Activated CD4-positive, alpha-beta T cell treated with anti-CD3 and anti-CD28 coated beads, Interleukin-2, Interleukin-4, amounts not matched to agents 100 ng/mL and 50 ng/mL, durations not matched to agents 16 hours and 8 hours (primary cell): ENCODE data around the gene TOP1.
"Not testable (repeated sequence)": the region's sequence is repeated elsewhere in the genome, so short reads cannot be mapped to it uniquely, and the experiment has no call there.

Experiments
- DNase-seq: peaks from one replicate; pipeline ENCODE4 v3.0.0-alpha.2; 2020; ENCODE audit warnings: low spot score

The TOP1 gene

DNA sequence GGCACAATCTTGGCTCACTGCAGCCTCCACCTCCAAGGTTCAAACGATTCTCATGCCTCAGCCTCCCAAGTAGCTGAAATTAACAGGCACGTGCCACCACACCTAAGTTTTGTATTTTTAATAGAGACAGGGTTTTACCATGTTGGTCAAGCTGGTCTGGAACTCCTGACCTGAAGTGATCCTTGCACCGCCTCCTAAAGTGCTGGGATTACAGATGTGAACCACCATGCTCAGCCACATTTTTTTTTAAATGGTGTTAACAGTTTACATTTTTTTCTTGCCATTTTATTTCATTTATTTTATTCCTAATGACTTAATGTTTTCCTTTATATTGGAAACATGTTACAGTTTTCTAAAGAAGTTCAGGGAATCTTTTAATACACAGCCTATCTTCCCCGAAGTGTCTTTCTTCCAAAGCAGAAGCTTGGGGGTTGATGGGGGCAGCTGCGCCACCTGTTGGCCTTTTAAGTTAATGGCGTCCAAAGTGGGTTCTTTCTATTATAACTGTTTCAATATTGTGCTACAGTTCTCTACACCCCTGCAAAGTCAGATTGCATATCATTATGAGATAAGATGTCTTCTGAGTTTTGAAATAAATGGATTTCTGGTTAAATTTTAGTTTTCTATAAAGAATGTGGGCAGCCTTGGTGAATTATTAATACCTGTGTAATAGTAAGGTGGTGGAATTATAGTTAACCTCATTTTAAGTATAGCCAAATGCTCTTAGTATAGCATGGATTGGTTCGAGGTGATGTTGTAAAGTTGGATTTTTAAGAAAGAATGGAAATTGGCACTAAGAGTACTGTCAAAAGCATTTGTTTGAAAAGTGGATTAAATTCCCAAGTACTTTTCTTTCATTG is 66.7 kb downstream of the TOP1 start:
- peak; percentile 52 for DNase-seq

DNA sequence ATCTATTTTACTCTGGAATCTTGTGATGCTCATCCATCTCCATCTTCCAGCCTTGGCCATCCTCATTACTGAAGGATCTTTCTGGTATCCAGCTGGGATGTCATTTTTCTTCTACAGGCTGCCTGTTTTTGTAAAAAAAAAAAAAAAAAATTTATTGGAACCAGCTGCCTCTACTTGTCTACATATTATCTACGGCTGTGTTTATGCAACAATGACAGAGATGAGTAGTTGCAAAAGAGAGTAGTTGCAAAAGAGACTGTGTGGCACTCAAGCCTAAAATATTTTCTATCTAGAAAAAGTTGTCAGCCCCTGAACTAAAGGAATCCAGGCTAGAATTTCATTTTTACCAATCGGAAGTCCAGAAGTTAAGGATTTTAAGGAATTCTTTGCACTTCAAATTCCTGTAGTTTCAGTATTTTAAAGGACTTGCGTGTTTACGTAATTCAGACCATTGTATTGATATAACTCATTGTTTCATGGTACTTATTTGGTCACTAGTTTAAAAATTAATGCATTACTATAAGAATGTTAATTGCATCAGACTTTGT is 70.2 kb downstream of the TOP1 start:
- no peak for DNase-seq

DNA sequence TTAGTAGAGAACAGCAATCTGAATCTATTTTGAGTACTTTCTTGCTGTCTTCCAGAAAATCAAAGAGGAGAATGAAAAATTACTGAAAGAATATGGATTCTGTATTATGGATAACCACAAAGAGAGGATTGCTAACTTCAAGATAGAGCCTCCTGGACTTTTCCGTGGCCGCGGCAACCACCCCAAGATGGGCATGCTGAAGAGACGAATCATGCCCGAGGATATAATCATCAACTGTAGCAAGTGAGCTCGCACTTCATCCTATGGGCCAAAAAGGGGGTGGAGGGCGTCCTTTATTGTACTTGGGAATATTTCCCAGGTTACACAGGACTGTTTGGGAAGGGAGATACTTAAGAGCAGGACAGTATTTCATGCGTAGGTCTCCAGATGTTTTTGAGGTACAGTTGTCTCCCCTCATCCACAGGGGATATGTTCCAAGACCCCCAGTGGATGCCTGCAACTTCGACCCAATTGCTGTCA is 71.4 kb downstream of the TOP1 start:
- no peak for DNase-seq

DNA sequence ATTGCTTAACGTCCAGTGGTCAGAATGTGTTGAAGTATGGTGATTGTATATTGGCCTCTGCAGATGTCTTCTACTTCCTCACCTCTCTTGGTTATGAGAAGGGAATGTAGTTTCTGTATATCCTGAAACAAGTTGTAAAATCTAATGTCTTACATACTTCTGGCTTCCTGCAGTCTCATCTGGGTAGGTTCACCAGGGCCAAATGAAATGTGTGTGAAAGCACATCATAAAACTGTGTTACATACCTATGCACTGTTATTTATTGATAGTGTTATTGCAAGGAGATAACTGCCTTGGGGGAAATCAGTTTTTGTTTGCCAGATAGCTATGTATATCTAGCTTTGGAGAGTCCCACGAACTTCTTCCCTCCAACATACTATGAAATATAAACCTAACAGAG is 73.0 kb downstream of the TOP1 start:
- DNase-seq = no peak

GRCh38 chr20:41108531-41108930 is 79.9 kb downstream of the TOP1 start:
- no peak for DNase-seq

- DNase-seq = no peak
These were observed 81.4 kb downstream of the TOP1 start for GRCh38 chr20:41110012-41110411.

GRCh38 chr20:41110930-41111577 is 82.4 kb downstream of the TOP1 start:
- DNase-seq = no peak

GRCh38 chr20:41111578-41111951 is 82.9 kb downstream of the TOP1 start:
- DNase-seq = no peak

DNA sequence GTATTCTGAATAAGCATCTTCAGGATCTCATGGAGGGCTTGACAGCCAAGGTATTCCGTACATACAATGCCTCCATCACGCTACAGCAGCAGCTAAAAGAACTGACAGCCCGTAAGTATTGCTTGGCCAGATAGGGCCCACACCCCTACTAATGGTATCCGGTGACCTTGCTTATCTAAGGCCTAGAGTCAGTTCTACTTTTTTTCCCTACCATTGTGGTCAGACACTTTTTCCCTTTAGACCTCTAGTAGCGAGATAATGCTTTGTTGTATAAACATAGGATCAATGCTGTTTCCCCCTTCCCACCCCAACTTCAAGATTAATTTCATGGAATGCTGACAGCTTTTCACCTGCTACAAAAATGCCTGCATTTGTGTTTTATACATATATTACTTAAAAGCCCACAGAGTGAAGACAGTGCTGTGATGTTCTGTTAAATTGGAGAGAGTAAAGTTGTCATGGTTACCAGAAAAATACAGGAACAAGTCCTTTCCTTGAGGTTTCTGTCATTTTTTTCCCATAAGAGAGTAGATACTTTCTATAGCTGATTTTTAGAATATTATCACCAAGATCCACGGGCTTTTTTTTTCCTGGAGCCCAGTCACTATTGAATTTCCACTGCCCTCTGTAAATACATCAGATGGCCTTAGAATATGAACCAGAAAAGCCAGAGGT is 87.8 kb downstream of the TOP1 start:
- DNase-seq = no peak

GRCh38 chr20:41118159-41118558 is 89.5 kb downstream of the TOP1 start:
- DNase-seq = not testable (repeated sequence)

- DNase-seq = no peak
These were observed 90.0 kb downstream of the TOP1 start for GRCh38 chr20:41118632-41119031.

- no peak for DNase-seq
These were observed 91.3 kb downstream of the TOP1 start for GRCh38 chr20:41119614-41120561.

- DNase-seq = no peak
These were observed 92.8 kb downstream of the TOP1 start for GRCh38 chr20:41121399-41121798.

GRCh38 chr20:41123631-41124030 is 95.0 kb downstream of the TOP1 start:
- DNase-seq = no peak

DNA sequence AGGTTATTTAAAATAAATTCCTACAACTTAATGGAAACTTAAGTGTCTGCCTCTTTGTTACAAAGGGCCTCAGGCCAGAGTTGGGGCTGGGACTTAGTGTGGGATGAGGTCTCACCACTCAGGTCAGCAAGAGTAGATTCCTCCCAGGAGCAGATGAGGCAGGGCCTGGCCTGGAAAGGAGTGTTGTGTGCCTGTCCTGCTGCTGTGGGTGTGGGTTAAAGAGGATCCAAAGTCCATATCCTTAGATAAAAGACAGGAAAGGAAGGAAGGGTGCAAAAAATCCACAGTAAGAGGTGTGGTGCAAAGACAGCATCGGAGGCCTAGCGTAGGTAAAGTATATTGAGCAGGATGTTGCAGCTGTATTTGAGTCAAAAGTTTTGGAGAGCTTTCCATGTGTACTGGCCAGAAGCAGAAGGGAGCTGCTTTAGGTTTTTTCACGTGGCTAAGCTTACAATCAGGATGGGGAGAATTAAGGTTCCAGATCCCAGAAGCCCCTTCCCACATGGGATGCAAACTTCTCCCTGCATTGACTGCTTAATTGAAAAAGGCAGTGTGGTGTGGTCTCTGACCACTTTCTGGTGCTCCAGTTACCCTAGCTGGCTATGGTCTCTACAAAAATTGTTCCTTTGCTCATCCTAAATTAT is 96.0 kb downstream of the TOP1 start:
- DNase-seq = no peak

GRCh38 chr20:41125530-41126457 is 97.2 kb downstream of the TOP1 start:
- DNase-seq = no peak

DNA sequence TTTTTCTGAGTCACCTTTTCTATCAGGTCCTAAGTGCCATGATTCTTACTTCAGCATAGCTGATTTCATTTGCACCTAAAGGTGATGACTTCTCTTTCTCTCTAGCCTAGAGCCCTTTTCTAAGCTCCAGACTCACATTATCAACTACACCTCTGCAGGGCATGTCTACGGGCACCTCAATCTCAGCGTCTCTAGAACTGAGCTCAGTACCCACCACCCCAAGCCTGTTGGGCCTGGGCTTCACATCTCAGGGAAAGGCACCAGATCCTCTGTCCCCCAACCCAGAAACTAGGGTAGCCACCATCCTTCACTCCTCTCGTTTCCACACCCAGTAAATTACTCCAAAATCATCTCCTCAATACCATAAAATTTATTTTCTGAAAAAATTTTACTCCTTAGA is 98.1 kb downstream of the TOP1 start:
- DNase-seq = no peak

- not testable (repeated sequence) for DNase-seq
These were observed 99.7 kb downstream of the TOP1 start for GRCh38 chr20:41128317-41128716.

GRCh38 chr20:41131594-41132387 is 103.2 kb downstream of the TOP1 start:
- no peak for DNase-seq
